DND-41 (cell line): ENCODE measurements around the gene FBXL20.
"Not testable (repeated sequence)": the region's sequence is repeated elsewhere in the genome, so short reads cannot be mapped to it uniquely, and the experiment has no call there.

Experiments
- ATAC-seq: fragments of 200-7000 bp; cut with Tn5 transposase; 3 replicates; pipeline ENCODE4 v1.9.1; 2021; ENCODE audit warnings: low read depth; ENCODE audit not compliant: insufficient read depth
- DNase-seq: peaks from one replicate; pipeline ENCODE4 v3.0.0-alpha.2; 2020
- H2AFZ ChIP-seq: 2 replicates; pipeline ENCODE4 v1.6.0; 2012; ENCODE audit warnings: low read depth, low read length
- H3K27ac ChIP-seq: 2 replicates; pipeline ENCODE4 v1.5.1; 2012; ENCODE audit warnings: low read length, inconsistent platforms
- H3K27me3 ChIP-seq: fragments of 200-600 bp; sonication (generic); 2 replicates; pipeline ENCODE4 v1.6.0; 2012; ENCODE audit warnings: low read length, mild to moderate bottlenecking, inconsistent platforms; ENCODE audit not compliant: insufficient read depth, poor library complexity
- H3K36me3 ChIP-seq: 2 replicates; pipeline ENCODE4 v1.5.1; 2012; ENCODE audit warnings: low read length, inconsistent platforms; ENCODE audit not compliant: insufficient read depth
- H3K4me1 ChIP-seq: 2 replicates; pipeline ENCODE4 v1.5.1; 2012; ENCODE audit warnings: mild to moderate bottlenecking, low read length; ENCODE audit not compliant: insufficient read depth
- H3K4me2 ChIP-seq: 2 replicates; pipeline ENCODE4 v1.6.0; 2012; ENCODE audit warnings: mild to moderate bottlenecking, moderate library complexity, low read length, inconsistent platforms; ENCODE audit not compliant: insufficient read depth
- H3K4me3 ChIP-seq, 2 experiments: fragments of 200-600 bp in 1 of 2; shearing (Covaris generic) in 1 of 2; 2 replicates each; pipeline ENCODE4 v1.5.1; 2012 to 2016; ENCODE audit warnings: inconsistent platforms in 2 of 2, low read length in 2 of 2, mild to moderate bottlenecking in 2 of 2, low read depth in 1 of 2, moderate library complexity in 1 of 2
- H3K79me2 ChIP-seq: 2 replicates; pipeline ENCODE4 v1.6.0; 2012; ENCODE audit warnings: low read length, inconsistent platforms; ENCODE audit not compliant: insufficient read depth
- H3K9ac ChIP-seq: 2 replicates; pipeline ENCODE4 v1.6.0; 2012; ENCODE audit warnings: low read depth, mild to moderate bottlenecking, inconsistent platforms, low read length, moderate library complexity
- H3K9me3 ChIP-seq: 2 replicates; pipeline ENCODE4 v1.5.1; 2012; ENCODE audit warnings: low read length, moderate library complexity, mild to moderate bottlenecking, inconsistent platforms; ENCODE audit not compliant: insufficient read depth, severe bottlenecking
- H4K20me1 ChIP-seq: 2 replicates; pipeline ENCODE4 v1.6.0; 2012; ENCODE audit warnings: low read length; ENCODE audit not compliant: insufficient read depth
- EZH2 ChIP-seq: IDR thresholded peaks from 3 replicates; pipeline ENCODE4 v1.6.1; 2012; ENCODE audit warnings: borderline replicate concordance, low read depth, mild to moderate bottlenecking, moderate library complexity, low read length, inconsistent platforms; ENCODE audit not compliant: severe bottlenecking
- TF ChIP-seq, protein P1 (sequence below): IDR thresholded peaks from 2 replicates; pipeline ENCODE4 v1.5.1; 2012; ENCODE audit warnings: borderline replicate concordance, low read length, moderate library complexity, mild to moderate bottlenecking; ENCODE audit not compliant: poor library complexity, severe bottlenecking; ENCODE audit errors: extremely low read depth

The FBXL20 gene

DNA sequence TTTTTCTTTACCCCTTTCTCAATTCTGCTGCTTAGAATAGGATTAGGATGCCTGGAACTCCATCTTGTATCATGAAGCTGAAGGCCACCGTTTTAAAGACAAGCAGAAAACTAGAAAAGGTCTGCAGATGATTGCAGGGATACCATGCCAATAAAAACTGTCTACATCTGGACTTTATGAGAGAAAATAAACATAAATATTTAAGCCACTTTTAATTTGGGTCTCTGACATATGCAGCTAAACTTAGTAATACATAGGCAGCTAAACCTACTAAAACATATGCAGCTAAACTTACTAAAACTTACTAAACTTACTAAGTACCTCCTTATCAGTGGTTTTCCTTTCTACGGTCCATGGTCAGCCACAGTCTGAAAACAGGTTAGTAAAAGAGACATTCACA is 48.4 kb downstream of the FBXL20 start:
- TF ChIP-seq EZH2, result no peak
- TF ChIP-seq, protein P1, sequence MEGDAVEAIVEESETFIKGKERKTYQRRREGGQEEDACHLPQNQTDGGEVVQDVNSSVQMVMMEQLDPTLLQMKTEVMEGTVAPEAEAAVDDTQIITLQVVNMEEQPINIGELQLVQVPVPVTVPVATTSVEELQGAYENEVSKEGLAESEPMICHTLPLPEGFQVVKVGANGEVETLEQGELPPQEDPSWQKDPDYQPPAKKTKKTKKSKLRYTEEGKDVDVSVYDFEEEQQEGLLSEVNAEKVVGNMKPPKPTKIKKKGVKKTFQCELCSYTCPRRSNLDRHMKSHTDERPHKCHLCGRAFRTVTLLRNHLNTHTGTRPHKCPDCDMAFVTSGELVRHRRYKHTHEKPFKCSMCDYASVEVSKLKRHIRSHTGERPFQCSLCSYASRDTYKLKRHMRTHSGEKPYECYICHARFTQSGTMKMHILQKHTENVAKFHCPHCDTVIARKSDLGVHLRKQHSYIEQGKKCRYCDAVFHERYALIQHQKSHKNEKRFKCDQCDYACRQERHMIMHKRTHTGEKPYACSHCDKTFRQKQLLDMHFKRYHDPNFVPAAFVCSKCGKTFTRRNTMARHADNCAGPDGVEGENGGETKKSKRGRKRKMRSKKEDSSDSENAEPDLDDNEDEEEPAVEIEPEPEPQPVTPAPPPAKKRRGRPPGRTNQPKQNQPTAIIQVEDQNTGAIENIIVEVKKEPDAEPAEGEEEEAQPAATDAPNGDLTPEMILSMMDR, result no peak
- Histone ChIP-seq H2AFZ (no peak overlapping the region), H3K9me3 (no peaks in the 10 kb centered on the region), H3K27ac (no peak overlapping the region), H4K20me1 (peaks cover 6% of the 10 kb centered on the region; the same call in 1 of the 2 replicates), H3K9ac (no peak overlapping the region), H3K4me1 (no peaks in the 10 kb centered on the region), H3K4me3 (no peak overlapping the region), H3K4me2 (no peak overlapping the region), H3K79me2 (0 out of 2 replicates have a peak, but pooled peaks cover 3% of the 10 kb centered on the region), H3K27me3 (no peaks in the 10 kb centered on the region), H3K36me3 (no peaks in the 10 kb centered on the region)
- no peak for ATAC-seq
- DNase-seq, result no peak

DNA sequence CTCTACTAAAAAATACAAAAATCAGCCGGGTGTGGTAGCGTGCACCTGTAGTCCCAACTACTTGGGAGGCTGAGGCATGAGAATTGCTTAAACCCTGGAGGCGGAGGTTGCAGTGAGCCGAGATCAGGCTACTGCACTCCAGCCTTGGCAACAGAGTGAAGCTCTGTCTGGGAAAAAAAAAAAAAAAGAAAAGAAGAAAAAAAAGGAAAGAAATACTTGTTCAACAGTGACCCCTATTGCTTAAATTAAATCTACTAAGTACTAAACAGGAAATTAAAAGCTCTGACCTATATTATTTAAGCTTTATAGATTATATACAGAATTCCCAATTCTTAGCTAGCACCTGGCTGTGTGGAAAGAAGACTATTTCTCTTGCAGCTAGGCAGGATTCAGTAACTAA is 48.9 kb downstream of the FBXL20 start:
- Histone ChIP-seq H3K9ac (no peak overlapping the region), H3K27ac (no peak overlapping the region), H3K27me3 (no peaks in the 10 kb centered on the region), H4K20me1 (peaks cover 5% of the 10 kb centered on the region; the same call in 1 of the 2 replicates), H3K4me3 (no peak overlapping the region), H3K36me3 (no peaks in the 10 kb centered on the region), H3K4me2 (no peak overlapping the region), H3K79me2 (0 out of 2 replicates have a peak, but pooled peaks cover 3% of the 10 kb centered on the region), H3K9me3 (no peaks in the 10 kb centered on the region), H3K4me1 (no peaks in the 10 kb centered on the region), H2AFZ (no peak overlapping the region)
- ATAC-seq (no peak), DNase-seq (no peak)
- no peak for TF ChIP-seq EZH2
- TF ChIP-seq, protein P1, result no peak

DNA sequence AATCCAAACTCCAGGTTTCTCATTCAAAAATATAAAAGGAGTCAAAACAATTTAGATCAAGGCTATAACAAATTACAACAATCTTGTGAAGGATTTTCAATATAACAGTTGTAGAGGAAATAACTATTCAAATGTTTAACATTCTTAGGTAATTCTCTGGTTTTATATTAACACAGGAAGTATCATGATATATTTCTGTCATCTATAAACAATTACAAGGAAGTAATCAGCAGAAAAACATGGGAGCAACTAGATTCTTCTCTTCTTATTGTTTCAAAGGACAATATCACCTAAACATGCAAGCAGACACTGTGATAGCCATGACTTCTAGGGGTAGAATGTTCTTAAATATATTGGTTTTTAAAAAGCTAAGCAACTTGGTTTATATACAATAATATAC is 49.9 kb downstream of the FBXL20 start:
- 0 out of 2 replicates have a peak, but pooled peaks cover 2% of the 10 kb centered on the region for H3K79me2 ChIP-seq
- H2AFZ ChIP-seq, result no peak overlapping the region
- H3K9ac ChIP-seq, result no peak overlapping the region
- TF ChIP-seq, protein P1, result no peak
- no peak for TF ChIP-seq EZH2
- DNase-seq, result no peak
- H3K4me2 ChIP-seq, result no peak overlapping the region
- H3K27me3 ChIP-seq, result no peaks in the 10 kb centered on the region
- no peaks in the 10 kb centered on the region for H3K4me1 ChIP-seq
- peaks cover 2% of the 10 kb centered on the region; the same call in 1 of the 2 replicates for H4K20me1 ChIP-seq
- H3K9me3 ChIP-seq, result no peaks in the 10 kb centered on the region
- no peak overlapping the region for H3K4me3 ChIP-seq
- H3K27ac ChIP-seq, result no peak overlapping the region
- no peak for ATAC-seq
- no peaks in the 10 kb centered on the region for H3K36me3 ChIP-seq

DNA sequence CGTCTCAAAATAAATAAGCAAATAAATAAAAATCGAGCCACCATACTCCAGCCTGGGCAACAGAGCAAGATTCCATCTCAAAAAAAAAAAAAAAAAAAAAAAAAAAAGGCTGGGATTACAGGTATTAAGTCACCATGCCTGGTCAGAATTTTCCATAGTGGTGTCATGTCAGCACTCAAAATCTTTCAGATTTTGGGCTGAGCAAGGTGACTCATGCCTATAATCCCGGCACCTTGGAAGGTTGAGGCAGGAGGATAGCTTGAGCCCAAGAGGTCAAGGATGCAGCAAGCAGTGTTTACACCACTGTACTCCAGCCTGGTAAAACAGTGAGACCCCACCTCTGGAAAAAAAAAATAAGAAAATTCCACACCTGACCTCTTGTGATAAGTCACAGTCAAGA is 52.2 kb downstream of the FBXL20 start:
- Histone ChIP-seq H3K27ac (no peak overlapping the region), H2AFZ (no peak overlapping the region), H3K27me3 (no peaks in the 10 kb centered on the region), H3K79me2 (no peaks in the 10 kb centered on the region), H3K9ac (no peak overlapping the region), H4K20me1 (peaks cover 2% of the 10 kb centered on the region; the same call in 1 of the 2 replicates), H3K4me1 (no peaks in the 10 kb centered on the region), H3K36me3 (no peaks in the 10 kb centered on the region), H3K4me2 (no peak overlapping the region), H3K4me3 (no peak overlapping the region), H3K9me3 (no peaks in the 10 kb centered on the region)
- ATAC-seq (no peak), DNase-seq (no peak)
- no peak for TF ChIP-seq EZH2
- TF ChIP-seq, protein P1, result no peak

DNA sequence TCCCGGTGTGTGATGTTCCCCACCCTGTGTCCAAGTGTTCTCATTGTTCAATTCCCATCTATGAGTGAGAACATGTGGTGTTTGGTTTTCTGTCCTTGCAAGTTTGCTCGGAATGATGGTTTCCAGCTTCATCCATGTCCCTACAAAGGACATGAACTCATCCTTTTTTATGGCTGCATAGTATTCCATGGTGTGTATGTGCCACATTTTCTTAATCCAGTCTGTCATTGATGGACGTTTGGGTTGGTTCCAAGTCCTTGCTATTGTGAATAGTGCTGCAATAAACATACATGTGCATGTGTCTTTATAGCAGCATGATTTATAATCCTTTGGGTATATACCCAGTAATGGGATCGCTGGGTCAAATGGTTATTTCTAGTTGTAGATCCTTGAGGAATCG is 54.6 kb downstream of the FBXL20 start:
- not testable (repeated sequence) for H3K9ac ChIP-seq, DNase-seq, H3K27me3 ChIP-seq, H2AFZ ChIP-seq, H3K27ac ChIP-seq, H3K36me3 ChIP-seq, H3K4me2 ChIP-seq, H3K4me3 ChIP-seq, H3K79me2 ChIP-seq, H4K20me1 ChIP-seq, ATAC-seq, H3K9me3 ChIP-seq, H3K4me1 ChIP-seq
